HepG2 (cell line): ENCODE data around the gene PPP1R8. TPM values are rescaled to one million over a fixed set of nuclear protein-coding genes. Genes with fewer than 3 reads are reported as not detected.

Experiments used
- CBX2 ChIP-seq, 2 experiments: fragments of 200-600 bp in 1 of 2; sonication (generic); formaldehyde crosslinking in 1 of 2; IDR thresholded peaks; 2 replicates each; pipeline versions ENCODE4 v1.7.0 to v1.8.1; 2018 to 2022; ENCODE audit warnings: low read depth in 2 of 2, low read length in 1 of 2, mild to moderate bottlenecking in 1 of 2, missing genetic modification reagents in 1 of 2
- GABPB1 ChIP-seq: IDR thresholded peaks from 2 replicates; pipeline ENCODE4 v1.6.1; 2016; ENCODE audit warnings: mild to moderate bottlenecking, missing genetic modification reagents, moderate library complexity, missing compliant biosample characterization
- MIER3 ChIP-seq: IDR thresholded peaks from 2 replicates; pipeline ENCODE4 v1.6.1; 2016; ENCODE audit warnings: missing compliant biosample characterization, borderline replicate concordance
- MZF1 ChIP-seq: sonication (generic); formaldehyde crosslinking; IDR thresholded peaks from 2 replicates; pipeline ENCODE4 v1.8.1; 2023; ENCODE audit warnings: mild to moderate bottlenecking, missing genetic modification reagents, borderline replicate concordance
- NR2F1 ChIP-seq, 2 experiments: fragments of 450-650 bp in 1 of 2; formaldehyde crosslinking in 1 of 2; IDR thresholded peaks; 2 replicates each; pipeline versions ENCODE4 v1.5.0 to v1.6.1; 2016 to 2020; ENCODE audit warnings: mild to moderate bottlenecking in 1 of 2, missing compliant biosample characterization in 1 of 2, missing genetic modification reagents in 1 of 2, moderate library complexity in 1 of 2
- REPIN1 ChIP-seq: sonication (generic); formaldehyde crosslinking; IDR thresholded peaks from 2 replicates; pipeline ENCODE4 v1.8.0; 2022; ENCODE audit warnings: missing genetic modification reagents, low read depth, mild to moderate bottlenecking, borderline replicate concordance
- SMAD3 ChIP-seq: sonication (generic); formaldehyde crosslinking; IDR thresholded peaks from 2 replicates; pipeline ENCODE4 v1.4.0; 2020; ENCODE audit warnings: missing genetic modification reagents
- SMAD9 ChIP-seq: sonication (generic); formaldehyde crosslinking; IDR thresholded peaks from 2 replicates; pipeline ENCODE4 v1.5.1; 2020; ENCODE audit warnings: mild to moderate bottlenecking, missing genetic modification reagents
- TARDBP ChIP-seq: sonication (generic); formaldehyde crosslinking; IDR thresholded peaks from 2 replicates; pipeline ENCODE4 v1.8.0; 2022; ENCODE audit warnings: mild to moderate bottlenecking, missing genetic modification reagents
- TCF12 ChIP-seq, 2 experiments: fragments of 450-650 bp in 1 of 2; sonication (generic) in 1 of 2; formaldehyde crosslinking in 1 of 2; IDR thresholded peaks; 2 replicates each; pipeline versions ENCODE4 v1.6.1 to v1.8.0; 2017 to 2022; ENCODE audit warnings: antibody characterized with exemption in 1 of 2, mild to moderate bottlenecking in 1 of 2, missing genetic modification reagents in 1 of 2, moderate library complexity in 1 of 2
- ZNF44 ChIP-seq: sonication (generic); formaldehyde crosslinking; IDR thresholded peaks from 2 replicates; pipeline ENCODE4 v1.5.1; 2020; ENCODE audit warnings: mild to moderate bottlenecking, missing genetic modification reagents
- ZNF652 ChIP-seq: IDR thresholded peaks from 2 replicates; pipeline ENCODE4 v1.6.1; 2016; ENCODE audit warnings: low read depth, borderline replicate concordance
- polyA plus RNA-seq, 8 experiments: library from polyadenylated mRNA; depleted of rRNA in 3 of 8; stranded (reverse) in 7 of 8; unstranded in 1 of 8; fragments of >200 nt; fragmentation: Illumina TruSeq in 4 of 8; extraction: Trizol in 4 of 8; gene quantifications; 2 replicates each; pipeline versions ENCODE4 v1.2.1 to v1.2.3, GENCODE V29; 2011 to 2016; ENCODE audit warnings: low read depth in 4 of 8, missing spikeins in 1 of 8, mixed read lengths in 1 of 8; ENCODE audit not compliant: insufficient read depth in 1 of 8
- total RNA-seq, 5 experiments: library from RNA; depleted of rRNA; stranded (reverse); fragments of >200 nt; fragmentation: Illumina TruSeq; extraction: Trizol; gene quantifications; 2 replicates each; pipeline ENCODE4 v1.2.3, GENCODE V29; 2016; ENCODE audit warnings: low read depth in 1 of 5
- TF ChIP-seq, protein P1 (sequence below): sonication (generic); formaldehyde crosslinking; IDR thresholded peaks from 2 replicates; pipeline ENCODE4 v1.4.0; 2020; ENCODE audit warnings: missing genetic modification reagents, borderline replicate concordance
- TF ChIP-seq, protein P2 (sequence below): sonication (generic); formaldehyde crosslinking; IDR thresholded peaks from 2 replicates; pipeline ENCODE4 v1.4.0; 2020; ENCODE audit warnings: missing genetic modification reagents
- TF ChIP-seq, protein P3 (sequence below): sonication (generic); formaldehyde crosslinking; conservative IDR thresholded peaks from 2 replicates; pipeline ENCODE4 v1.8.0; 2022; ENCODE audit warnings: low read depth, missing genetic modification reagents

The PPP1R8 gene
- total and polyA plus RNA-seq, 2 of the 13 experiments (the other 11 are each of a cell fraction or from before 2014, with no cell fraction given), result 38.3 to 62.2 TPM

DNA sequence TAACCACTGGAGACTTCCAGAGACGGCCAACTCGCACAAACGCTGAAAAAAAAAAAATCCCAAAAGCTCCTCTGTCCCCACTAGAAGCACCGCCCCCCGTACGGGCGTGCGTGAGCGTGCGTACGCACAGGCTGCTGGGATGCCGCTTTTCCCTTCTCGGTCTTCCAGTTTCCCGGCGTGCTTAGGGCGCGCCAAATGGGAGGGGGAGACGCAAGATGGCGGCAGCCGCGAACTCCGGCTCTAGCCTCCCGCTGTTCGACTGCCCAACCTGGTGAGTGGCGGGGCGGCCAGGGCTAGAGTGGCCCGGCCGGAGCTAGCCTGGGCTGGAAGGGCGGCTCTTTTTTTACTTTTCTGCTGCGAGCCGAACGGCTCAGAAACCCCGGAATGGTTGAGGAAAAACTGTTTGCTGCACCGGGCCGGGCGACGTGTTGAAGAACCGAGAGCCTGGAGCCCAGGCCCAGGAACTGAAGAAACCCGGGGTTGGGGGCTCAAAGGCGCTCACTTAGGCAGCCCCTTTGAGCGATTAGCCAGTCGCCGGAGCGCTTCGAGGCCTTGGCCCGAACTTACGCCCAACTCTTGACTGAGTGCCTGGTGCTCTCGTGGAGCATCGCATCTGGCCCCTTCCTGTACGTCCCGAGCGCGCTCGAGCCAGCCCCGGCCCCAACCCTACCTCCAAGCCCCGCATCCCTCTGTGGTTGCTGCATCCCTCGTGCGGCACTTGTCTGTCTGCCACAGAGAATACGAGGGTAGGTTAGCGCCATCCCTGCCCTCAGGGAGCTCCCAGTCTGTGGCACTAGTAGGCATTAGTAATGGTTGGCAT lies at the start of gene PPP1R8 (continued):
- peak; percentile 93 for TF ChIP-seq REPIN1 (CRISPR knock-in tag)
- peak; percentile 82 for TF ChIP-seq GABPB1 (CRISPR knock-in tag)
- TF ChIP-seq NR2F1 (CRISPR knock-in tag; IDR thresholded peaks at IDR 0.05), result 0 out of 4 replicates have a peak, but pooled peaks of 1 of the 2 experiments have one; percentile 31
- no peak for TF ChIP-seq TCF12 (IDR thresholded peaks at IDR 0.05)
- TF ChIP-seq TCF12 (CRISPR knock-in tag; IDR thresholded peaks at IDR 0.05), result no peak; the same call in 1 of the 2 replicates
- TF ChIP-seq, protein P1, sequence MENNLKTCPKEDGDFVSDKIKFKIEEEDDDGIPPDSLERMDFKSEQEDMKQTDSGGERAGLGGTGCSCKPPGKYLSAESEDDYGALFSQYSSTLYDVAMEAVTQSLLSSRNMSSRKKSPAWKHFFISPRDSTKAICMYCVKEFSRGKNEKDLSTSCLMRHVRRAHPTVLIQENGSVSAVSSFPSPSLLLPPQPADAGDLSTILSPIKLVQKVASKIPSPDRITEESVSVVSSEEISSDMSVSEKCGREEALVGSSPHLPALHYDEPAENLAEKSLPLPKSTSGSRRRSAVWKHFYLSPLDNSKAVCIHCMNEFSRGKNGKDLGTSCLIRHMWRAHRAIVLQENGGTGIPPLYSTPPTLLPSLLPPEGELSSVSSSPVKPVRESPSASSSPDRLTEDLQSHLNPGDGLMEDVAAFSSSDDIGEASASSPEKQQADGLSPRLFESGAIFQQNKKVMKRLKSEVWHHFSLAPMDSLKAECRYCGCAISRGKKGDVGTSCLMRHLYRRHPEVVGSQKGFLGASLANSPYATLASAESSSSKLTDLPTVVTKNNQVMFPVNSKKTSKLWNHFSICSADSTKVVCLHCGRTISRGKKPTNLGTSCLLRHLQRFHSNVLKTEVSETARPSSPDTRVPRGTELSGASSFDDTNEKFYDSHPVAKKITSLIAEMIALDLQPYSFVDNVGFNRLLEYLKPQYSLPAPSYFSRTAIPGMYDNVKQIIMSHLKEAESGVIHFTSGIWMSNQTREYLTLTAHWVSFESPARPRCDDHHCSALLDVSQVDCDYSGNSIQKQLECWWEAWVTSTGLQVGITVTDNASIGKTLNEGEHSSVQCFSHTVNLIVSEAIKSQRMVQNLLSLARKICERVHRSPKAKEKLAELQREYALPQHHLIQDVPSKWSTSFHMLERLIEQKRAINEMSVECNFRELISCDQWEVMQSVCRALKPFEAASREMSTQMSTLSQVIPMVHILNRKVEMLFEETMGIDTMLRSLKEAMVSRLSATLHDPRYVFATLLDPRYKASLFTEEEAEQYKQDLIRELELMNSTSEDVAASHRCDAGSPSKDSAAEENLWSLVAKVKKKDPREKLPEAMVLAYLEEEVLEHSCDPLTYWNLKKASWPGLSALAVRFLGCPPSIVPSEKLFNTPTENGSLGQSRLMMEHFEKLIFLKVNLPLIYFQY (CRISPR knock-in tag), result no peak; the same call in 1 of the 2 replicates
- TF ChIP-seq, protein P2, sequence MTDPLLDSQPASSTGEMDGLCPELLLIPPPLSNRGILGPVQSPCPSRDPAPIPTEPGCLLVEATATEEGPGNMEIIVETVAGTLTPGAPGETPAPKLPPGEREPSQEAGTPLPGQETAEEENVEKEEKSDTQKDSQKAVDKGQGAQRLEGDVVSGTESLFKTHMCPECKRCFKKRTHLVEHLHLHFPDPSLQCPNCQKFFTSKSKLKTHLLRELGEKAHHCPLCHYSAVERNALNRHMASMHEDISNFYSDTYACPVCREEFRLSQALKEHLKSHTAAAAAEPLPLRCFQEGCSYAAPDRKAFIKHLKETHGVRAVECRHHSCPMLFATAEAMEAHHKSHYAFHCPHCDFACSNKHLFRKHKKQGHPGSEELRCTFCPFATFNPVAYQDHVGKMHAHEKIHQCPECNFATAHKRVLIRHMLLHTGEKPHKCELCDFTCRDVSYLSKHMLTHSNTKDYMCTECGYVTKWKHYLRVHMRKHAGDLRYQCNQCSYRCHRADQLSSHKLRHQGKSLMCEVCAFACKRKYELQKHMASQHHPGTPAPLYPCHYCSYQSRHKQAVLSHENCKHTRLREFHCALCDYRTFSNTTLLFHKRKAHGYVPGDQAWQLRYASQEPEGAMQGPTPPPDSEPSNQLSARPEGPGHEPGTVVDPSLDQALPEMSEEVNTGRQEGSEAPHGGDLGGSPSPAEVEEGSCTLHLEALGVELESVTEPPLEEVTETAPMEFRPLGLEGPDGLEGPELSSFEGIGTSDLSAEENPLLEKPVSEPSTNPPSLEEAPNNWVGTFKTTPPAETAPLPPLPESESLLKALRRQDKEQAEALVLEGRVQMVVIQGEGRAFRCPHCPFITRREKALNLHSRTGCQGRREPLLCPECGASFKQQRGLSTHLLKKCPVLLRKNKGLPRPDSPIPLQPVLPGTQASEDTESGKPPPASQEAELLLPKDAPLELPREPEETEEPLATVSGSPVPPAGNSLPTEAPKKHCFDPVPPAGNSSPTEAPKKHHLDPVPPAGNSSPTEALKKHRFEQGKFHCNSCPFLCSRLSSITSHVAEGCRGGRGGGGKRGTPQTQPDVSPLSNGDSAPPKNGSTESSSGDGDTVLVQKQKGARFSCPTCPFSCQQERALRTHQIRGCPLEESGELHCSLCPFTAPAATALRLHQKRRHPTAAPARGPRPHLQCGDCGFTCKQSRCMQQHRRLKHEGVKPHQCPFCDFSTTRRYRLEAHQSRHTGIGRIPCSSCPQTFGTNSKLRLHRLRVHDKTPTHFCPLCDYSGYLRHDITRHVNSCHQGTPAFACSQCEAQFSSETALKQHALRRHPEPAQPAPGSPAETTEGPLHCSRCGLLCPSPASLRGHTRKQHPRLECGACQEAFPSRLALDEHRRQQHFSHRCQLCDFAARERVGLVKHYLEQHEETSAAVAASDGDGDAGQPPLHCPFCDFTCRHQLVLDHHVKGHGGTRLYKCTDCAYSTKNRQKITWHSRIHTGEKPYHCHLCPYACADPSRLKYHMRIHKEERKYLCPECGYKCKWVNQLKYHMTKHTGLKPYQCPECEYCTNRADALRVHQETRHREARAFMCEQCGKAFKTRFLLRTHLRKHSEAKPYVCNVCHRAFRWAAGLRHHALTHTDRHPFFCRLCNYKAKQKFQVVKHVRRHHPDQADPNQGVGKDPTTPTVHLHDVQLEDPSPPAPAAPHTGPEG, result 0 out of 2 replicates have a peak, but pooled peaks have one; percentile 32
- TF ChIP-seq ZNF44 (CRISPR knock-in tag), result no peak
- peak; percentile 90 for TF ChIP-seq TARDBP (CRISPR knock-in tag)
- TF ChIP-seq MIER3 (CRISPR knock-in tag), result no peak
- TF ChIP-seq SMAD9 (CRISPR knock-in tag), result no peak
- TF ChIP-seq CBX2 (IDR thresholded peaks at IDR 0.05; ENCODE audit: low read depth, low read length), result no peak
- TF ChIP-seq CBX2 (CRISPR knock-in tag; IDR thresholded peaks at IDR 0.05; ENCODE audit: low read depth), result no peak
- TF ChIP-seq, protein P3, sequence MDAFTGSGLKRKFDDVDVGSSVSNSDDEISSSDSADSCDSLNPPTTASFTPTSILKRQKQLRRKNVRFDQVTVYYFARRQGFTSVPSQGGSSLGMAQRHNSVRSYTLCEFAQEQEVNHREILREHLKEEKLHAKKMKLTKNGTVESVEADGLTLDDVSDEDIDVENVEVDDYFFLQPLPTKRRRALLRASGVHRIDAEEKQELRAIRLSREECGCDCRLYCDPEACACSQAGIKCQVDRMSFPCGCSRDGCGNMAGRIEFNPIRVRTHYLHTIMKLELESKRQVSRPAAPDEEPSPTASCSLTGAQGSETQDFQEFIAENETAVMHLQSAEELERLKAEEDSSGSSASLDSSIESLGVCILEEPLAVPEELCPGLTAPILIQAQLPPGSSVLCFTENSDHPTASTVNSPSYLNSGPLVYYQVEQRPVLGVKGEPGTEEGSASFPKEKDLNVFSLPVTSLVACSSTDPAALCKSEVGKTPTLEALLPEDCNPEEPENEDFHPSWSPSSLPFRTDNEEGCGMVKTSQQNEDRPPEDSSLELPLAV (CRISPR knock-in tag), result no peak
- peak; percentile 12; the same call in 1 of the 2 replicates for TF ChIP-seq ZNF652 (CRISPR knock-in tag)
- no peak for TF ChIP-seq MZF1 (CRISPR knock-in tag)
- peak; percentile 81; the same call in 1 of the 2 replicates for TF ChIP-seq SMAD3 (CRISPR knock-in tag)
